Smooth muscle cell (in vitro differentiated cells): ENCODE results near the gene RMI1. TPM values are rescaled to one million over a fixed set of nuclear protein-coding genes. Genes with fewer than 3 reads are reported as not detected.

Experiments used
- DNase-seq: peaks from one replicate; lab custom pipeline; 2025; ENCODE audit not compliant: unreplicated experiment; lab: John Stamatoyannopoulos, UW
- H2AFZ ChIP-seq: fragments of 200-600 bp; sonication (generic); 2 replicates; pipeline ENCODE4 v1.6.0; 2016; ENCODE audit warnings: antibody characterized with exemption, low read depth, mild to moderate bottlenecking
- H3F3A ChIP-seq: fragments of 200-600 bp; sonication (generic); 2 replicates; pipeline ENCODE4 v1.6.0; 2017; ENCODE audit warnings: antibody characterized with exemption, low read depth
- H3K27ac ChIP-seq: fragments of 200-600 bp; sonication (generic); 2 replicates; pipeline ENCODE4 v1.5.1; 2016; ENCODE audit warnings: low read depth, mild to moderate bottlenecking
- H3K27me3 ChIP-seq: fragments of 200-600 bp; sonication (generic); 2 replicates; pipeline ENCODE4 v1.6.1; 2016; ENCODE audit warnings: low read depth, mild to moderate bottlenecking
- H3K36me3 ChIP-seq: fragments of 200-600 bp; sonication (generic); 2 replicates; pipeline ENCODE4 v1.5.1; 2016; ENCODE audit warnings: low read depth
- H3K4me1 ChIP-seq: fragments of 200-600 bp; sonication (generic); 2 replicates; pipeline ENCODE4 v1.5.1; 2016; ENCODE audit warnings: low read depth
- H3K4me2 ChIP-seq: fragments of 200-600 bp; sonication (generic); 2 replicates; pipeline ENCODE4 v1.6.0; 2016; ENCODE audit warnings: mild to moderate bottlenecking
- H3K4me3 ChIP-seq: fragments of 200-600 bp; sonication (generic); 2 replicates; pipeline ENCODE4 v1.5.1; 2016; ENCODE audit warnings: mild to moderate bottlenecking
- H3K79me2 ChIP-seq: fragments of 200-600 bp; sonication (generic); 2 replicates; pipeline ENCODE4 v1.6.0; 2016; ENCODE audit warnings: low read depth, mild to moderate bottlenecking
- H3K9ac ChIP-seq: fragments of 200-600 bp; sonication (generic); 2 replicates; pipeline ENCODE4 v1.6.0; 2016; ENCODE audit warnings: low read depth
- H3K9me3 ChIP-seq: fragments of 200-600 bp; sonication (generic); replicated peaks from 2 replicates; pipeline ENCODE4 v1.5.1; 2016; ENCODE audit warnings: low read depth
- H4K20me1 ChIP-seq: fragments of 200-600 bp; sonication (generic); 2 replicates; pipeline ENCODE4 v1.6.0; 2016; ENCODE audit warnings: low read depth
- CTCF ChIP-seq: fragments of 200-600 bp; sonication (generic); IDR thresholded peaks from 2 replicates; pipeline ENCODE4 v1.5.1; 2017; ENCODE audit warnings: borderline replicate concordance, mild to moderate bottlenecking, antibody characterized with exemption; ENCODE audit not compliant: insufficient read depth, poor library complexity, severe bottlenecking
- WGBS: methylation state at CpG from one replicate; pipeline ENCODE4 v1.1.7; 2016; ENCODE audit warnings: low lambda C conversion rate; 5-methylcytosine and 5-hydroxymethylcytosine counted together
- polyA plus RNA-seq: library from polyadenylated mRNA; unstranded; fragments of >200 nt; fragmentation: Nextera tagmentation; extraction: Ambion mirVana; gene quantifications from 2 replicates; pipeline ENCODE4 v1.2.1, GENCODE V29; 2016
- total RNA-seq: library from RNA; depleted of rRNA; stranded (reverse); fragments of >200 nt; gene quantifications from 2 replicates; pipeline ENCODE4 v1.2.3, GENCODE V29; 2014

Gene RMI1
- total and polyA plus RNA-seq, 2 experiments from 2014 or later = 3.2 to 11.1 TPM

- Histone ChIP-seq H3K9me3 (no peaks in the 10 kb centered on the region), H3F3A (peaks cover 4% of the 10 kb centered on the region), H3K79me2 (no peaks in the 10 kb centered on the region), H2AFZ (no peak overlapping the region), H3K9ac (no peak overlapping the region), H3K4me1 (no peaks in the 10 kb centered on the region), H3K27ac (no peak overlapping the region), H3K4me2 (no peak overlapping the region), H4K20me1 (no peaks in the 10 kb centered on the region), H3K27me3 (no peaks in the 10 kb centered on the region), H3K4me3 (no peak overlapping the region), H3K36me3 (no peaks in the 10 kb centered on the region)
- 96% methylated on average over 23 of the region's 23 CpGs for WGBS
- TF ChIP-seq CTCF = no peak
- no peak for DNase-seq
Observed at GRCh38 chr9:83956086-83956435, 24.5 kb upstream of the RMI1 start.

- no peak overlapping the region for H2AFZ ChIP-seq
- H3F3A ChIP-seq = peaks cover 4% of the 10 kb centered on the region
- H3K4me3 ChIP-seq = no peak overlapping the region
- no peak overlapping the region for H3K4me2 ChIP-seq
- H3K36me3 ChIP-seq = no peaks in the 10 kb centered on the region
- no peak overlapping the region for H3K9ac ChIP-seq
- no peak for TF ChIP-seq CTCF
- H3K27me3 ChIP-seq = no peaks in the 10 kb centered on the region
- no peaks in the 10 kb centered on the region for H3K9me3 ChIP-seq
- WGBS = 89% methylated on average over 57 of the region's 57 CpGs
- no peak overlapping the region for H3K27ac ChIP-seq
- H3K4me1 ChIP-seq = no peaks in the 10 kb centered on the region
- no peaks in the 10 kb centered on the region for H4K20me1 ChIP-seq
- DNase-seq = no peak
- no peaks in the 10 kb centered on the region for H3K79me2 ChIP-seq
Observed at GRCh38 chr9:83956436-83957247, 24.0 kb upstream of the RMI1 start.

- H2AFZ ChIP-seq = no peak overlapping the region
Observed at GRCh38 chr9:83957248-83957513, 23.4 kb upstream of the RMI1 start.

More at GRCh38 chr9:83957248-83957513, 23.4 kb upstream of the RMI1 start:
- H3K9me3 ChIP-seq = no peaks in the 10 kb centered on the region
- no peak overlapping the region for H3K4me2 ChIP-seq
- no peak for TF ChIP-seq CTCF
- no peak overlapping the region for H3K4me3 ChIP-seq
- H3K79me2 ChIP-seq = no peaks in the 10 kb centered on the region
- 87% methylated on average over 4 of the region's 4 CpGs for WGBS
- H3K9ac ChIP-seq = no peak overlapping the region
- no peaks in the 10 kb centered on the region for H3K27me3 ChIP-seq
- DNase-seq = no peak
- H3K36me3 ChIP-seq = no peaks in the 10 kb centered on the region
- peaks cover 4% of the 10 kb centered on the region for H3F3A ChIP-seq
- no peaks in the 10 kb centered on the region for H4K20me1 ChIP-seq
- no peak overlapping the region for H3K27ac ChIP-seq
- no peaks in the 10 kb centered on the region for H3K4me1 ChIP-seq
